ENCODE results near the gene ARV1. TPM values are rescaled to one million over a fixed set of nuclear protein-coding genes. Genes with fewer than 3 reads are reported as not detected.
"Not testable (repeated sequence)": the region's sequence is repeated elsewhere in the genome, so short reads cannot be mapped to it uniquely, and the experiment has no call there.

ARV1 gene
- polyA plus RNA-seq, 3 donors: 21.4 to 29.5 (median 25.1) TPM

DNA sequence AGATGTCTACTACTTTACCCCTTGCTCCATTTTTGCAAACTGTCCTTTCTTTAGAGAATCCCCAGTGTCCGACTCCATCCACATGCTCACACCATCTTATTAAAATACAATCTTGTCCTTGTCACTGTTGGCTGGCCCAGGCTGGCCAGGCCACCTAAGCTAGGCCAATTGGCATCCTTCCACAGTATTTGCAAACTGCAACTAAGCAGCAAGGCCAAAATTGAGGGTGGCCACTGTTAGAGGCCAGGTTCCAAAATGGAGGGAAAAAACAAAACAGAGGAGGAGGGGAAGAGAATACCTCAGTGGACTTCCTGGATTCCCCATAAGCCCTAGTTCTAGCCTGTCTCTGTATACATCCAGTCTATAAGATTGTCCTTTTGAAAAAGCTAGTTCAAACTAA lies 56.9 kb downstream of the ARV1 start:
- DNase-seq (ENCODE audit: extremely low read depth in 1 of 11, low read depth in 9 of 11, low spot score in 4 of 11): no peak

DNA sequence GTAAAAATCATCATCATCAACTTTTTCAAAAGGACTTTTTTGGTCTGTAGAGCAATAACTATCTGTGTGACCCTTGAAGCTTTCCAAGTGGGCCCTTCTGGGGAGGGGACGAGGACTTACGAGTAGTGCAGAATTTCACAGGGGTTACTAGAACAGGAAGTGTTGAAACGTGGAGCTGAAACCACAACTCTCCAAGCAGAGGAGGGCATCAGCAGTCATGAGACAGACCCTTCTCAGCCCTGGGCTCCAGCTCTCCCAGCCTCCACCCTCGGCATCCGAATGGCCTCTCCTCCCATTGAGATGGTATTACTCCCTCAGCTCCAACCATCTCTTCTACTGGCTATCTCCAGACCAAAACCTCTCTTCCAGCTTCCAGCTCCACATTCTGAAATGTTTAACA lies 57.5 kb downstream of the ARV1 start:
- DNase-seq (ENCODE audit: extremely low read depth in 1 of 11, low read depth in 9 of 11, low spot score in 4 of 11): no peak

DNA sequence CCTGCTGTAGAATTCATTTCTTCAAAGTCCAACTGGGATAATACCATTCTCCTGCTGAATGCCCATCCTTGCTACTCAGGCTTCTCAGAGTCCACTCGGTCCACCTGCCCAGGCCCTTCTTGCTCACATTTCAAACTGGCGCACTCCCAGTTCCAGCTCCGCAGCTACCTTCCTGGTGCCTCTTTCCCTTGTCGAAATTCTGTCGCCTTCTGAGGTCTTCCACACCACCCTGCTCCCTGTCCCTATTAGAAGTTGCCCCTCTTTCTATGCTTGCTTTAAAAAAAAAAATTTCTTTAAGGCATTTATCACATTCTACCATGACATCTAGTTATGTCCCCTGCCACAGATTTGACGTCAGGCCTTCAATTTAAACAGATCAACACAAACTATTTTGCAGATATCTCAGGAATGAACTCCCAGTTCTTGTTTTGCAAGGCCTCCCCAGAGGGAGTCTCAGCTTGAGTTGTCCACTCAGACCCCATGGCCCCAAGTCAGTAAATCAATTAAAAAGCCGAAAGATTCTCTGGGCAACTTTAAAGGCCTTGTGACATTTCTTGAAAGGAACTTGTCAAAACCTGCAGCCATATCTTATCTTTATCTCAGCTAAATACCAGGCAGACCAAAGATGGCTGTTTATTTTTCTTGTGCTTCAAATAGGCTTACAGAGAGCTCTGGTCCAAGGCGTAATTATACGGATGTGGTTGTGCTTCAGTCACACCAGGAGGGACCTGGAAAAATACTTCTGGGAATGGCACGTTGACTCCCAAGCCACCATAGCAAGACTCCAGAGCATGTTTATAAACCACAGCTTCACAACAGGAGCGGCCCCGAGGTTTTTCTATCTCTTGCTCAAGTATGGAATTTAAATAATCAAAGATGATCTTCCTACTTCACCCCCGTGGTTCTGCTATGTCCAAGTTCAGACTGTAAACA lies 59.0 kb downstream of the ARV1 start:
- DNase-seq (ENCODE audit: extremely low read depth in 1 of 11, low read depth in 9 of 11, low spot score in 4 of 11): peak in 1 of 11 donors; percentile 40

DNA sequence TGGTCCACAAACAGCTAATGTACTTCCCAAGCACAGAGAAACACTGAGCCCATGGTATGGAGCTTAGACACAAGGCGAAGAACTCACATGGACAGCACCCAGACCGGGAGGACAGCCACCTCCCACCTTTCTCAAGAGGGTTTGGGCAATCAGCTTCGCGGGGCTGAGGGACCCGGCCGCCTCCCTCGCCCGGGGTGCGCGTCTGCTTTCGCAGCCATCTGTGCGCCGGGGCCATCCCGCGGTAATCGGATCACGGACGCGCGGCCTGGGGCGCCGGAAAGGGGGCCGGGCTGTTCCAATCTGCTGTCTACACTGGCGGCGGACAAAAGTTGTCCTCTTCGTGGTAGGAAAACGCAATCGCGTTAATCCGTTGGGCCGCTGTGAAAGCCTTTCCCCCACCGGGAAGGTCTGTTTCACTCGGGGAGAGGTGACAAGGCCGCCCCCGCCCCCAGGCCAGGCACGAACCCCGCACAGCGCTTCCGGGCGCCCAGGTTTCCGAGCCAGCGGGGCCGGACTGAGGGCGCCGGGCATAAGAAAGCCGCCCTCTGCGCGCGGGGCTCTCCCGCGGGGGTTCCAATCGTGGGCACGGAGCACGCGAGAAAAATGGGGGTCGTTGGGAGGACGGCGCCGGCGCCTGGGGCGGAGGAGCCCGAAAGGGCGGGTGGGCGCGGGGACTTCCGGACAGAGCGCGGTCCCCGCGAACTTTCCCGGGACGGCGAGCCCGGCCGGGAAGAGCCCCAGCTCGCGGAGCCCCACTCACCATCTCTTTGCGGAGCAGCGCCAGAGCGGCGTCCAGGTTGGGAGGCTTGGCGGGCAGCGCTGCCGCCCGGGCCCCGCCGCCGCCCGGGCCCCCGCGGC lies 60.5 kb downstream of the ARV1 start:
- DNase-seq (ENCODE audit: extremely low read depth in 1 of 11, low read depth in 9 of 11, low spot score in 4 of 11): peak in 3 of 11 donors; percentile 22 to 33 (median 29)

DNA sequence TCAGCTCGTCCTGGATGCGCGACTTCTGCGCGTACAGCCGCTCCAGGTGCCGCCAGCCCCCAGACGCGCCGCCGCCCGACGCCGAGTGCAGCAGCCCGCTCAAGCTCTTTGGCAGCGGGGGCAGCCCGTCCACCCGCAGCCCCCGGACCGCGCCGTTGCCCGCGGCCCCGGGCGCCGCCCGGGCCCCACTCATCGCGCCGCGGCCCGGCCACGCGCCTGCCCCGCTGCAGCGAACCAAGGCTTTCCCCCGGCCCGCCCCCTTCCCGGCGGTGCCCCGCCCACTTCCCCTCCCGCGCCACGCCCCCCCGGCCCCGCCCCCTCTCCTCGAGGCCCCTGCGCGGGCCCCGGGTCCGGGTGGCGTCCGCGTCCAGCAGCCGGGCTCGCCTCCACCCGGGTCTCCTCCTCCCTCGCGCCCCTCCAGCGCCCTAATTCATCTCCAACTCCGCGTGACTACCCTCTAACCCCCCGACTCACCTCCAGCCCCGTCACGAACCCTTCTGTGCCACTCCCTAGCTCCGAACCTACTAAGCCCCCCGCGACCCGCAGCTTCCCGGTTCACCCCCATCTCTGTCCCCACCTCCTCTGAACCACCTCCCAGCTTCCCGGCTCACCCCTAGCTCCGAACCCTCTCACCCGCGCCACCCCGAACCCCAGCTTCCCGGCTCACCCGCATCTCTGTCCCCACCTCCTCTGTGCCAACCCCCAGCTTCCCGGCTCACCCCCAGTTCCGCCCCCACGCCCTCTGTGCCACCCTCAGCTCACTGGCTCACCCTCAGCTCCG lies 61.3 kb downstream of the ARV1 start, which contains the start of gene FAM89A:
Gene FAM89A, minus strand, starts transcription at position 236 of the 781 bp plus-strand sequence. Its CDS starts 43 bp downstream, at position 193.
- DNase-seq (ENCODE audit: extremely low read depth in 1 of 11, low read depth in 9 of 11, low spot score in 4 of 11): peak in 3 of 11 donors; percentile 15 to 41 (median 40)

DNA sequence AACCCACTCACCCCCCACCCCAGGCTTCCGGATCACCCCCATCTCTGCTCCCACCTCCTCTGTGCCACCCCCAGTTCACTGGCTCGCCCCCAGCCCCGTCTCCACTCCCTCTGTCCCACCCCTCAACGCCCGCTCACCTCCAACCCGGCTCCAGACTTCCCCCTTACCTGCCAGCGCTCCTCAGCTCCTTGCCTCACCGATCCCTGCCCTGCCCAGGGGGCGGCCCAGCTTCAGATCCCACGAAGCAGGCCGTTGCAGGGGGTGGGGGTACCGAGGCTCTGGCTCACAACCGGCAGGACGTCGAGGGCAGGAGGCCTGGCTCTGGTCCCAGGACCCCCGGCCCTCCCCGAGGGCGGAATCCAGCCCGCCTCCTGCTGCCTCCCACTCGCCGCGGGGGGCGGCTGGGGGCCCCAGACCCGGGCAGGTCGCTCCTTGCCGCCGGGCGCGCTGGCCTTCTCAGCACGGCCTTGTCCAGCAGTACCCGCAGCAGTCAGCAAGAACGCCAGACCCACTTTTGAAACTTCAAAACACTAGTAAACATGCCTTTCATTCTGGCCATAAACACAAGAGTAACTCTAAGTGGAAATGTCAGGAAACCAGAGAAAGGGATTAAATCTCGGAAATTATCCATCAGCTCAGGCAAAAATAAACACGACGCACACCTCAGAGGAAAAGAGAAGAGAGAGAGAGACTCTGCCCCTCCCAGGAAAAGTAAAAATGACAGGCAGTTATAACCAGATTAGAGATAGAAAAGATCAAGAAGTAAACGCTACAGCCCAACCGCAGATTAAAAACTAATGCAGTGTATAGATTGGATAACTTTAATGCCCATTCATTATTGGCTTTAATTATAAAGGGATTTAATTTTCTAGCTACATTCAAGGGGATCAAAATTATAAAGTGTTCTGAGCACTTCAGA lies 62.2 kb downstream of the ARV1 start:
- peak in 2 of 11 donors; percentile 26 to 27 for DNase-seq (ENCODE audit: extremely low read depth in 1 of 11, low read depth in 9 of 11, low spot score in 4 of 11)

DNA sequence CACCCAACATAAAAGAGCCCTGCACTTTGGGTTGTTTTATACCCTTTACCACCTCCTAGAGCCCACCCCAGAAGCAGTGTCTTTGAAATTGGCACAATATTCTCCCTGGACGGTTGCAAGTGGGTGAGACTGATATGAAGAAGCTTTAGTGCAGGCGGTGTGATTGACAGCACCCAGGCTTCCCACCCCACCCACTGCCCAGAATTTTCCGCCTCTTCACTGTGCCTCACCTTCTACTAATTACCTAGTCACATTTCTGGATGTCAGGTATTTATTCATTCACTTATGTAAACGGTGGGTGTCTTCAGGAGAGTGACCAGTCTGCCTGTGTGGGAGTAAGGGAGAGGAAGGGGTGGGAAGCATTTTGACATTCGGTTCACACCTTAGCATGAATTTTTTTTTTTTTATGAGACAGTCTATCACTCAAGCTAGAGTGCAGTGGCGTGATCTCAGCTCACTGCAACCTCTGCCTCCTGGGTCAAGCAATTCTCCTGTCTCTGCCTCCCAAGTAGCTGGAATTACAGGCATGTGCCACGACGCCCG lies 62.9 kb downstream of the ARV1 start:
- no peak for DNase-seq (ENCODE audit: extremely low read depth in 1 of 11, low read depth in 9 of 11, low spot score in 4 of 11)

DNA sequence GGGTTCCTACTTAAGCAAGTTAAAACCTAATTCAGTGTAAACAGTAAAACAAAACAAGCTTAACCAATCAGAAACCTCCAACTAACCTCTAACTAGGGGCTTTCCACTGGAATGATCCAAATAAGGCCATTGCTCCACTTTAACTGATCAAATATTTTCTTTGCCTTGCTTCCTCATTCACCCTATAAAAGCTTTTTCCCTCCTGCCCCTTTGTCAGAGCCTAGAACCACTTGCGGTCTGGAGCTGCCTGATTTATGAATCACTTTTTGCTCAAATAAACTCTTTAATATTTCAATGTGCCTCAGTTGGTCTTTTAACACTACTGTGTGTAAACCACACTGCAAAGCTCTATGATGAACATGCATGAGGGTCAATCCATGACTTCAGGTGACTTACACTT lies 65.7 kb downstream of the ARV1 start:
- DNase-seq (ENCODE audit: extremely low read depth in 1 of 11, low read depth in 9 of 11, low spot score in 4 of 11): no peak

DNA sequence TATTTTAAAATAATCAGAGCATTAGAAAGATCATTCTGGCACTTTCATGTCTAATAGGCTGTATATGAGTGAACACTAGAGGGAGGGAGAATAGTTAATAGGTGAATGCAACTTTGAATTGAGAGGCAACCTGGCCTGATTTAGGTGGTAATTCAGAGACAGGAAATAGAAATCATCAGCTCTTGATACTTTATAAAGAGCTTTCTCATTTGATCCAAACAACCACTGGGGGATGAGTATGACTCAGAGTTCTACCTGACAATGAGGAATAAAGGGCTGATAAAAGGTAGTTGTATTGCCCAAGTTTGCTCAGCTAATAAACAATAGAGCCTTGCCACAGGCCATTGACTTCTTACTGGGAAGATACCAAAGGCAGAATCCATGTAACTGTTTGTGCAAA lies 66.4 kb downstream of the ARV1 start:
- DNase-seq (ENCODE audit: extremely low read depth in 1 of 11, low read depth in 9 of 11, low spot score in 4 of 11): no peak

DNA sequence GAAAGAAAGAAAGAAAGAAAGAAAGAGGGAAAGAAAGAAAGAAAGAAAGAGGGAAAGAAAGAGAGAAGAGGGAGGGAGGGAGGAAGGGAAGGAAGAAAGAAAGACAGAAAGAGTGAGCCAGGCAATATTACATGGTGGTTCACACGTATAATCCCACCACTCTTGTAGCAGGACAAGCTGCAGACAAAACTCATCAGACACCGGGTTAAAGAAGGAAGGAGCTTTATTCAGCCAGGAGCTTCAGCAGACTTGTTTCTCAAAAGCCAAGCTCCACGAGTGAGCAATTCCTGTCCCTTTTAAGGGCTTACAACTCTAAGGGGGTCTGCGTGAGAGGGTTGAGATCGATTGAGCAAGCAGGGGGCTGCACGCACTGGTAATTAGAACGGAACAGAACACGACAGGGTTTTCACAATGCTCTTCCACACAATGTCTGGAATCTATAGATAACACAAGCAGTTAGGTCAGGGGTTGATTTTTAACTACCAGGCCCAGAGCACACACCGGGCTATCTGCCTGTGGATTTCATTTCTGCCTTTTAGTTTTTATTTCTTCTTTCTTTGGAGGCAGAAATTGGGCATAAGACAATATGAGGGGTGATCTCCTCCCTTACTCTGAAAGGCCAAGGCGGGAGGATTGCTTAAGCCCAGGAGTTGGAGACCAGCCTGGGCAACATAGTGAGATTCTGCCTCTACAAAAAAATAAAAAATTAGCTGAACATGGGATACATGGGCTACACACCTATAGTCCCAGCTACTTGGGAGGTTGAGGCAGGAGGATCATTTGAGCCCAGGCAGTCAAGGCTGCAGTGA lies 67.2 kb downstream of the ARV1 start:
- DNase-seq (ENCODE audit: extremely low read depth in 1 of 11, low read depth in 9 of 11, low spot score in 4 of 11): not testable (repeated sequence)

DNA sequence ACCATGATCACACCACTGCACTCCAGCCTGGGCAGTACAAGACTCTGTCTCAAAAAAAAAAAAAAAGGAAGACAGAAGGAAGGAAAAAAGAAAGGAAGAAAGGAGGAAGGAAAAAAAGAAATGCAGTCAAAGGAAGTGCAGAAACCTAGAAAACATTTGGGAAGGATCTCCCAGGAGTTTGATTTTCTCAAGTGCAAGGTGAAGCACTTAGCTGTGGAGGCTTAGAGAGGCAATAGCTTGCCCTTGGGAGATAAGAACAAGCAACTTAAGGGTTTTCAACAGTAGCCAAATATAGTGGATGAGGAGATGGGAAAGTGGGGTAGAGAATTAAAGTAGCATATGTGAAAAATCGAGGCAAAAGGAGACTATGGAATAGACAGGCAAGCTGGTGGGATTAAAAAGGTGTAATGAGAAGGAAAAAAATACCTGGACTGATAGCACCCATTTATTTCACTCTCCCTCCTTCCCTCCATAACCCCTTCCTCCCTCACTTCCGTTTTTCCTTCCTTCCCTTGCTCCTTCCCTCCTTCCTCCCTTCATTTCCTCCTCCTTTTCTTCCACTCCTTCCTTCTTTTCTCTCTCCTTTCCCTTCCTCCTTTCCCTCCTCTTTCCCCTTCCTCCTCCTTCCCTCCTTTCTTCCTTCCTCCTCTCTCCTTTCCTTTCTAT lies 68.0 kb downstream of the ARV1 start:
- DNase-seq (ENCODE audit: extremely low read depth in 1 of 11, low read depth in 9 of 11, low spot score in 4 of 11): no peak

DNA sequence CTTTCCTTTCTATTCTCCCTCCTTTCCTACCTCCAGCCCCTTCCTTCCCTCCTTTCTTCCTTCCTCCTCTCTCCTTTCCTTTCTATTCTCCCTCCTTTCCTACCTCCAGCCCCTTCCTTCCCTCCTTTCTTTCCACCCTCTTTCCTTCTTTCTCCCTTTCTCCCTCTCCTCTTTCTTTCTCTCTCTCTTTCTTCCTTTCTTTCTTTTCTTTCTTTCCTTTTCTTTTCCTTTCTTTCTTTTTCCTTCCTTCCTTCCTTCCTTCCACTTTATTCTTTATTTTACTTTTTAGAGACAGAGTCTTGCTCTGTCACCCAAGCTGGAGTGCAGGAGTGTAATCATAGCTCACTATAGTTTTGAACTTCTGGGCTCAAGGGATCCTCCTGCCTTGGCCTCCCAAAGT lies 68.6 kb downstream of the ARV1 start:
- DNase-seq (ENCODE audit: extremely low read depth in 1 of 11, low read depth in 9 of 11, low spot score in 4 of 11): not testable (repeated sequence)

DNA sequence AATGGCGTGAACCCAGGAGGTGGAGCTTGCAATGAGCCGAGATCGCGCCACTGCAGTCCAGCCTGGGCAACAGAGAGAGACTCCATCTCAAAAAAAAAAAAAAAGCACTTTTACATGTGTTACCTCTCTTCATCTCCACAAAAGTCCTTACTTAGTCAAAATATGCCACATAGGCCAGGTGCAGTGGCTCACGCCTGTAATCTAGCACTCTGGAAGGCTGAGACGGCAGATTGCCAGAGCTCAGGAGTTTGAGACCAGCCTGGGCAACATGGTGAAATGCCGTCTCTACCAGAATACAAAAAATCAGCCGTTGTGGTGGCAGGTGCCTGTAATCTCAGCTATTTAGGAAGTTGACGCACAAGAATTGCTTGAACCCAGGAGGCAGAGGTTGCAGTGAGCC lies 69.5 kb downstream of the ARV1 start:
- DNase-seq (ENCODE audit: extremely low read depth in 1 of 11, low read depth in 9 of 11, low spot score in 4 of 11): not testable (repeated sequence)

DNA sequence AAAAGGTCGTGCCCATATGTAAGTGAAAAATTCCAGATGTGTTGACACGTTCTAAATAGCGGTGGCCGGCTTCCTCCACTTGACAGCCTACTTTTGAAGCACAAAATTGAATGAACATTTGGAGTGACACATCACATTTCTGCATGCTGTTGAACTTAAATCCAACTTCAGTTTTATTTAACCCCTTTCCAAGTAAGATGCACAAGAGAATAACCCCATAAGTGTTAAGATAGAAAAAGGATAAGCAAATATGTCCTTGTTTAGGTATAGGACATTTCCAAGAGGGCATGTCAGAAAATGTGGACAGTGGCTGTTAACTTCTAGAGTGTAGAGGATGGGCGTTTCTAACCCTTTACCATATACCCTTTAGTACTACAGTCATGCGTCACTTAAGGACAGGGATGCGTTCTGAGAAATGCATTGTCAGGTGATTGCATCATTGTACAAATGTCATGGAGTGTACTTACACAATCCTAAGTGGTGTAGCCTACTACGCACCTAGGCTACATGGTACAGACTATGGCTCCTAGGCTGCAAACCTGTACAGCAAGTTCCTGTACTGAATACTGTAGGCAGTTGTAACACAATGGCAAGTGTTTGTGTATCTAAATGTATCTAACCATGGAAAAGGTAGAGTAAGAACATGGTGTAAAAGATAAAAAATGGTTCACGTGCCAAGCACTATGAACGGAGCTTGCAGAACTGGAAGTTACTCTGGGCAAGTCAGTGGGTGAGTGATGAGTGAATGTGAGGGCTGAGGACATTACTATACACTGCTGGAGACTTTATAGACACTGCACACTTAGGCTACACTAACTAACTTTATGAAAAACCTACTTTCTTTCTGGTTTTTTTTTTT lies 70.5 kb downstream of the ARV1 start:
- no peak for DNase-seq (ENCODE audit: extremely low read depth in 1 of 11, low read depth in 9 of 11, low spot score in 4 of 11)

Measured in renal cortex interstitium (tissue), 11 donors.